Frontal cortex (tissue), 4 donors: ENCODE results near the gene CYTH1. TPM values are rescaled to one million over a fixed set of nuclear protein-coding genes. Genes with fewer than 3 reads are reported as not detected.
A peak's percentile ranks its signal among the peaks of the same experiment; 100 is the strongest.

Source experiments
- DNase-seq, 2 donors: peaks; one replicate each; pipeline ENCODE4 v3.0.0; 2012; ENCODE audit warnings: low spot score in 2 of 2
- FAIRE-seq: peaks from 2 replicates; lab custom pipeline; 2012; peaks lifted over from hg19 to GRCh38; lab: Jason Lieb, UNC
- small RNA-seq: library from RNA; depleted of rRNA; stranded (forward); fragments of <200 nt; gene quantifications from one replicate; pipeline ENCODE3, GENCODE V24; 2014
- total RNA-seq: library from RNA; depleted of rRNA; stranded (reverse); fragments of >200 nt; gene quantifications from one replicate; pipeline ENCODE4 v1.2.3, GENCODE V29; 2014
- donor health status: control.
- donor health status: control.
- donor health status: control.

CYTH1 gene
- total RNA-seq, 1 donor from 2014 or later: 53.4 TPM

- DNase-seq (no peak), FAIRE-seq (no peak)
Measured at GRCh38 chr17:78643326-78643725, 138.7 kb downstream of the CYTH1 start.

- no peak for DNase-seq
- peak; percentile 98 for FAIRE-seq
Measured at GRCh38 chr17:78642707-78643106, 139.4 kb downstream of the CYTH1 start.

- DNase-seq: no peak
Measured at GRCh38 chr17:78641666-78642065, 140.4 kb downstream of the CYTH1 start.

DNA sequence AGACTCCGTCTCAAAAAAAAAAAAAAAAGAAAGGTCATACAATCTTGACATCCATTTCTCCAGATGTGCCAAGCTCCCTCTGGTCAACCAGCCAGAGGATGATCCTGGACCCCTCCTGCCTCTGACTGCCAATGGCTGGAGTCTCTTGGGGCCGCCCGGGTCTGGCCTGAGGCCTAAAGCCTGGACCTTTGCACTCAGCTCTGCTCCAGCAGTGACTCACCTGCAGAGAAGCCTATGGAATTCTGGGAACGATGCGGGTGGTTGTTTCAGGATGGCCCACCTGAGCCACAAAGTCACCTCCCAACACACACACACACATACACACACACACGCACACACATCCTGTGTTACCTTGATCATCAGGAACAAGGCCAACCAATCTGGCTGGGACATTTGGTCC is 140.8 kb downstream of the CYTH1 start:
- FAIRE-seq: no peak
- DNase-seq: no peak

More at GRCh38 chr17:78641666-78642065, 140.4 kb downstream of the CYTH1 start:
- FAIRE-seq: no peak

GRCh38 chr17:78640700-78641099 is 141.4 kb downstream of the CYTH1 start:
- FAIRE-seq (no peak), DNase-seq (no peak)

GRCh38 chr17:78637643-78638420 is 144.2 kb downstream of the CYTH1 start:
- FAIRE-seq (no peak), DNase-seq (no peak)

GRCh38 chr17:78637146-78637545 is 144.9 kb downstream of the CYTH1 start:
- FAIRE-seq: no peak
- DNase-seq: no peak

- DNase-seq (no peak), FAIRE-seq (no peak)
Measured at GRCh38 chr17:78634154-78634553, 147.9 kb downstream of the CYTH1 start.

DNA sequence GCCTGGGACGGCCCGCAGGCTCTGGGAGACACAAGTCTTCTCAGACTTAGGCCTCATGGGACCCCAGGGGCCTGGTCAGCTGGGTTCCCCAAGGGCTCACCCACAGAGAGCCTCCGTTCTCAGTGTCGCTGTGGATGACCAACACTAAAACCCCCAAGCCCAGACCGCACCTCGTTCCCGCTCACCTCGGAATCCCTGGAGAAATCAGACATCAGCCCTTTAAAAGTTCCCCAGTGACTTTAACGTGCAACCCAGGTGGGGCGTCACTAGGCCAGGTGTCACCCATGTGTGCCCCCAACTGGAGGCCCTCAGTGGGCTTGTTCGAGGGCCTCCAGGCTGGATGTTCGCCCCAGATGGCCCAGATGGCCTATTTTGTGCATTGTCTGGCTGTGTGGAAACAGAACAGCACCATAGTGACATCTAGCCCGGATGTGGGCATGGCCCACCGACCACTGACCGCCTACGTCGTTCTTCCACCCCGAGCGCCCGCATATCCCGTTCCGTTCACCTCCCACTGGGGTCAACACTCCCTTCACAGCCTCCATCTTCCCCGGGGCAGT is 152.6 kb downstream of the CYTH1 start:
- no peak for FAIRE-seq
- no peak for DNase-seq

GRCh38 chr17:78628547-78629435 is 153.3 kb downstream of the CYTH1 start:
- DNase-seq (no peak), FAIRE-seq (no peak)

DNA sequence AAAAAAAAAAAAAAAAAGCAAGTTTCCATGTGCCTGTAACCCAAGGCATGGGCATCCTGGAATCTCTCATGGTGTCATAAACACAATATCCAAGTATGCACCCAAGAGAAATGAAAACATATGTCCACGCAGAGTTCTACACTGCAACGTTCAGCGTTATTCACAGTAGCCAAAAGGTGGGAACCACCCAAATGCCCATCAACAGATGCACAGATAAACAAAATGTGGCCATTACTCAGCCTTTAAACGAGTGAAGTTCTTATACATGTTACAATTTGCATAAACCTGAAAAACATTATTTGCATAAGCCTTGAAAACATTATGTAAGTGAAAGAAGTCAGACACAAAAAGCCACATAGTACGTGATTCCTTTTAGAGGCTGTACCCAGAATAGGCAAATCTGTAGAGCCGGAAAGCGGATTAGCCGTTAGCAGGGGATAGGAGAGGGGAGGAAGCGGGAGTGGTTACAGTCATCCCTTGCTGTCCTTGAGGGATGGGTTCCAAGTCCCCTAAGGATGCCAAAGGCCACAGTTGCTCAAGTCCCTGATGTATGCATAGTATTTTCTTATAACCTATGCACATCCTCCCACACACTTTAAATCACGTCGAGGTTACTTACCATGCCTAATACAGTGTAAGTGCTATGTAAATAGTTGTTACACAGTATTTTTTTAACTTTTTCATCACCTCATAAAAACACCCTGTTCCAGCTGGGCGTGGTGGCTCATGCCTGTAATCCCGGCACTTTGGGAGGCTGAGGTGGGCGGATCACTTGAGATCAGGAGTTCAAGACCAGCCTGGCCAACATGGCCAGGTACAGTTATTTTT is 157.5 kb downstream of the CYTH1 start:
- DNase-seq (no peak), FAIRE-seq (no peak)

Small RNAs within 50 kb of the gene (small RNA-seq; reads per million reads assigned to genes)
- not detected for gene RNU6-638P

Other genes starting within 250 kb of the CYTH1 start
- under 0.01 TPM for gene DNAH17, start 204.9 kb downstream of the CYTH1 start, total RNA-seq
- 18.8 TPM for gene USP36, start 58.5 kb upstream of the CYTH1 start, total RNA-seq
- 1.2 TPM for gene CEP295NL, start 120.9 kb upstream of the CYTH1 start, total RNA-seq
- gene TIMP2, start 143.1 kb upstream of the CYTH1 start, total RNA-seq: 33.8 TPM
- gene LGALS3BP, start 197.7 kb upstream of the CYTH1 start, total RNA-seq: 10.6 TPM
- 17.5 TPM for gene CANT1, start 227.5 kb upstream of the CYTH1 start, total RNA-seq
- 0.41 TPM for gene C1QTNF1, start 241.9 kb upstream of the CYTH1 start, total RNA-seq